Panc1 (cell line): ENCODE data around the gene BBIP1. TPM values are rescaled to one million over a fixed set of nuclear protein-coding genes. Genes with fewer than 3 reads are reported as not detected.

ENCODE experiments used
- ATAC-seq: fragments of 200-7000 bp; cut with Tn5 transposase; 2 replicates; pipeline ENCODE4 v1.9.1; 2020; ENCODE audit warnings: mild to moderate bottlenecking, moderate library complexity
- BruUV-seq: library from RNA; stranded (reverse); fragments of 400-500 nt; replicated peaks from 2 replicates; lab custom pipeline; 2021; lab: Mats Ljungman, UMichigan
- CTCF ChIA-PET: fragments of 300-600 bp; sonication (Branson Sonifier 250); formaldehyde crosslinking; loops from one replicate; lab custom pipeline; 2022; ENCODE audit warnings: antibody characterized with exemption; lab: Charles Lee
- POLR2A ChIA-PET: fragments of 300-600 bp; sonication (Branson Sonifier 250); formaldehyde crosslinking; loops from one replicate; lab custom pipeline; 2022; ENCODE audit warnings: antibody characterized with exemption; lab: Charles Lee
- DNase-seq: peaks from one replicate; pipeline ENCODE4 v3.0.0-alpha.2; 2010; ENCODE audit warnings: low read depth, low spot score
- H3K27ac ChIP-seq: 2 replicates; pipeline ENCODE4 v1.5.1; 2011; ENCODE audit warnings: mild to moderate bottlenecking, low read length, inconsistent platforms
- H3K27me3 ChIP-seq: fragments of 200-500 bp; sonication (Bioruptor generic); 2 replicates; pipeline ENCODE4 v1.6.0; 2014; ENCODE audit warnings: low read length, inconsistent platforms; ENCODE audit not compliant: control insufficient read depth, insufficient read depth
- H3K36me3 ChIP-seq: fragments of 200-500 bp; sonication (Bioruptor generic); 2 replicates; pipeline ENCODE4 v1.5.1; 2014; ENCODE audit warnings: inconsistent platforms, mild to moderate bottlenecking, low read length, moderate library complexity; ENCODE audit not compliant: control insufficient read depth, insufficient read depth
- H3K4me1 ChIP-seq: 2 replicates; pipeline ENCODE4 v1.5.1; 2011; ENCODE audit warnings: inconsistent platforms, mild to moderate bottlenecking, low read length, moderate library complexity; ENCODE audit not compliant: control insufficient read depth, insufficient read depth
- H3K4me3 ChIP-seq, 2 experiments: 2 replicates each; pipeline ENCODE4 v1.5.1; 2011 to 2012; ENCODE audit warnings: low read depth in 2 of 2, low read length in 2 of 2, mild to moderate bottlenecking in 2 of 2, inconsistent platforms in 1 of 2, moderate library complexity in 1 of 2
- H3K9me3 ChIP-seq: fragments of 200-500 bp; sonication (Bioruptor generic); 2 replicates; pipeline ENCODE4 v1.5.1; 2014; ENCODE audit warnings: low read depth, mild to moderate bottlenecking, inconsistent platforms, low read length, moderate library complexity; ENCODE audit not compliant: control insufficient read depth, insufficient read depth
- POLR2AphosphoS5 ChIP-seq: IDR thresholded peaks from 2 replicates; pipeline ENCODE4 v1.6.1; 2012; ENCODE audit warnings: mild to moderate bottlenecking, low read depth, low read length, moderate library complexity
- SIN3A ChIP-seq: IDR thresholded peaks from 2 replicates; pipeline ENCODE4 v1.6.1; 2012; ENCODE audit warnings: low read depth, mild to moderate bottlenecking, low read length, moderate library complexity, borderline replicate concordance; ENCODE audit not compliant: insufficient read depth
- TCF7L2 ChIP-seq: IDR thresholded peaks from 2 replicates; pipeline ENCODE4 v1.6.1; 2011; ENCODE audit warnings: mild to moderate bottlenecking, low read depth, low read length, inconsistent platforms
- in situ Hi-C: cut with HindIII; loops from 2 replicates; pipeline ENCODE4 v1.10.0; 2016; ENCODE audit warnings: low sequenced_read_pairs, low pct_unique_long_range_greater_than_20kb
- intact Hi-C: fragments of 100-400 bp; cut with micrococcal nuclease; formaldehyde crosslinking; loops from one replicate; pipeline ENCODE4 v1.10.0; 2022; ENCODE audit not compliant: unreplicated experiment
- total RNA-seq: library from RNA; stranded (reverse); gene quantifications from one replicate; pipeline ENCODE4 v1.2.1, GENCODE V29; 2021; ENCODE audit not compliant: unreplicated experiment
- TF ChIP-seq, protein P1 (sequence below), 2 experiments: IDR thresholded peaks; 2 replicates each; pipeline ENCODE4 v1.6.1; 2011 to 2012; ENCODE audit warnings: low read depth in 2 of 2, control low read depth in 1 of 2, low read length in 1 of 2, mild to moderate bottlenecking in 1 of 2, moderate library complexity in 1 of 2; ENCODE audit not compliant: insufficient read depth in 1 of 2
- TF ChIP-seq, protein P2 (sequence below): fragments of 450-650 bp; IDR thresholded peaks from 2 replicates; pipeline ENCODE4 v1.5.1; 2017; ENCODE audit warnings: mild to moderate bottlenecking

Gene BBIP1
- total RNA-seq, 1 experiment from 2014 or later, result 55.2 TPM

DNA sequence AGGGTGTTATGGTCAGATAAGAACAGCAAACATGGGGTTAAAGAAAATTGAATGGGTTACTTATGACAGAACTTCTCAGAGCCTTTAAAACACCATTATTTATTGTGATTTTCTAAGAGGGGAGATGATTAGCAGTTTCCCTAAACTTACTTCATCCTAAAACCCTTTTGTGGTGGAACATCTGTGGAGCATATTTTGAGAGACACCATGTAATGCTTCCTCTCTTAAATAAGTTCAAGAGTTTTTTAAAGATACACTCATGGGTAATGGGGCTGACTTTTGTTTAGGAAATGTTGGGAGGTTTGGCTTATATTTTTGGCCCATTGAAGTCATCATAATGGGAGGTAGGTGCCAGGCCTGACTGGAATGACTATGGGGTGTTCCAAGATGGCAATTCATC is 55.6 kb downstream of the BBIP1 start:
- TF ChIP-seq, protein P1, sequence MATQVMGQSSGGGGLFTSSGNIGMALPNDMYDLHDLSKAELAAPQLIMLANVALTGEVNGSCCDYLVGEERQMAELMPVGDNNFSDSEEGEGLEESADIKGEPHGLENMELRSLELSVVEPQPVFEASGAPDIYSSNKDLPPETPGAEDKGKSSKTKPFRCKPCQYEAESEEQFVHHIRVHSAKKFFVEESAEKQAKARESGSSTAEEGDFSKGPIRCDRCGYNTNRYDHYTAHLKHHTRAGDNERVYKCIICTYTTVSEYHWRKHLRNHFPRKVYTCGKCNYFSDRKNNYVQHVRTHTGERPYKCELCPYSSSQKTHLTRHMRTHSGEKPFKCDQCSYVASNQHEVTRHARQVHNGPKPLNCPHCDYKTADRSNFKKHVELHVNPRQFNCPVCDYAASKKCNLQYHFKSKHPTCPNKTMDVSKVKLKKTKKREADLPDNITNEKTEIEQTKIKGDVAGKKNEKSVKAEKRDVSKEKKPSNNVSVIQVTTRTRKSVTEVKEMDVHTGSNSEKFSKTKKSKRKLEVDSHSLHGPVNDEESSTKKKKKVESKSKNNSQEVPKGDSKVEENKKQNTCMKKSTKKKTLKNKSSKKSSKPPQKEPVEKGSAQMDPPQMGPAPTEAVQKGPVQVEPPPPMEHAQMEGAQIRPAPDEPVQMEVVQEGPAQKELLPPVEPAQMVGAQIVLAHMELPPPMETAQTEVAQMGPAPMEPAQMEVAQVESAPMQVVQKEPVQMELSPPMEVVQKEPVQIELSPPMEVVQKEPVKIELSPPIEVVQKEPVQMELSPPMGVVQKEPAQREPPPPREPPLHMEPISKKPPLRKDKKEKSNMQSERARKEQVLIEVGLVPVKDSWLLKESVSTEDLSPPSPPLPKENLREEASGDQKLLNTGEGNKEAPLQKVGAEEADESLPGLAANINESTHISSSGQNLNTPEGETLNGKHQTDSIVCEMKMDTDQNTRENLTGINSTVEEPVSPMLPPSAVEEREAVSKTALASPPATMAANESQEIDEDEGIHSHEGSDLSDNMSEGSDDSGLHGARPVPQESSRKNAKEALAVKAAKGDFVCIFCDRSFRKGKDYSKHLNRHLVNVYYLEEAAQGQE (IDR thresholded peaks at IDR 0.05; ENCODE audit: insufficient read depth in 1 of 2, low read depth in 2 of 2, low read length in 1 of 2), result no peak
- TF ChIP-seq POLR2AphosphoS5, result no peak
- TF ChIP-seq SIN3A, result no peak
- TF ChIP-seq, protein P2, sequence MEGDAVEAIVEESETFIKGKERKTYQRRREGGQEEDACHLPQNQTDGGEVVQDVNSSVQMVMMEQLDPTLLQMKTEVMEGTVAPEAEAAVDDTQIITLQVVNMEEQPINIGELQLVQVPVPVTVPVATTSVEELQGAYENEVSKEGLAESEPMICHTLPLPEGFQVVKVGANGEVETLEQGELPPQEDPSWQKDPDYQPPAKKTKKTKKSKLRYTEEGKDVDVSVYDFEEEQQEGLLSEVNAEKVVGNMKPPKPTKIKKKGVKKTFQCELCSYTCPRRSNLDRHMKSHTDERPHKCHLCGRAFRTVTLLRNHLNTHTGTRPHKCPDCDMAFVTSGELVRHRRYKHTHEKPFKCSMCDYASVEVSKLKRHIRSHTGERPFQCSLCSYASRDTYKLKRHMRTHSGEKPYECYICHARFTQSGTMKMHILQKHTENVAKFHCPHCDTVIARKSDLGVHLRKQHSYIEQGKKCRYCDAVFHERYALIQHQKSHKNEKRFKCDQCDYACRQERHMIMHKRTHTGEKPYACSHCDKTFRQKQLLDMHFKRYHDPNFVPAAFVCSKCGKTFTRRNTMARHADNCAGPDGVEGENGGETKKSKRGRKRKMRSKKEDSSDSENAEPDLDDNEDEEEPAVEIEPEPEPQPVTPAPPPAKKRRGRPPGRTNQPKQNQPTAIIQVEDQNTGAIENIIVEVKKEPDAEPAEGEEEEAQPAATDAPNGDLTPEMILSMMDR, result no peak
- TF ChIP-seq TCF7L2, result no peak
- no peaks in the 10 kb centered on the region for H3K9me3 ChIP-seq
- no peak overlapping the region for H3K4me3 ChIP-seq
- intact Hi-C loops, result no loop called here
- H3K27me3 ChIP-seq, result no peaks in the 10 kb centered on the region
- ChIA-PET POLR2A (no interaction called here), CTCF (no interaction called here)
- no TSS peak for BruUV-seq
- no peak overlapping the region for H3K27ac ChIP-seq
- peaks cover 11% of the 10 kb centered on the region for H3K4me1 ChIP-seq
- no peaks in the 10 kb centered on the region for H3K36me3 ChIP-seq
- ATAC-seq (no peak), DNase-seq (no peak)
- in situ Hi-C loops, result no loop called here

DNA sequence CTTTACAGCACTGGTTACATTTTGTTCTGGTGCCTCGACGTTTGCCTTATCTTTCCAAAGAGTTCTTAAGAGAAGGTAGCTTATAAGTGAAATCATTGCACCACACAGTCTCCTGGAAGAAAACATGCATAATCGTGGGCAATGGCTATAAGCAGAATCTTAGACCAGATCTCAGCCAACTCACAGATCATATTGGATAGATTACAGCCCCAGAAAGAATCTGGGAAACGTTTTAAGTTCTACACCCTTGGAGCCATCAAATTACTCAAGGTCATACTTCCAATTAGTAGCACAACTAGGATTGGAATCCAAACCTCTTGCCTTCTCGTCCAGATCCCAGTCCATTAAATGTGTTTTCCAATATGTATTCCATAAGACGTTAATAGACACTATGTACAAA is 56.0 kb downstream of the BBIP1 start:
- DNase-seq (no peak), ATAC-seq (no peak)
- ChIA-PET CTCF (no interaction called here), POLR2A (interaction anchor here (0.8 kb wide), 1 partner anchor 55 kb away, joined by 3 read pairs; no protein-coding TSS in a partner anchor)
- no TSS peak for BruUV-seq
- H3K4me3 ChIP-seq, result no peak overlapping the region
- no peaks in the 10 kb centered on the region for H3K9me3 ChIP-seq
- TF ChIP-seq TCF7L2 (no peak), SIN3A (no peak), POLR2AphosphoS5 (no peak)
- TF ChIP-seq, protein P2, result no peak
- TF ChIP-seq, protein P1 (IDR thresholded peaks at IDR 0.05; ENCODE audit: insufficient read depth in 1 of 2, low read depth in 2 of 2, low read length in 1 of 2), result no peak
- no peaks in the 10 kb centered on the region for H3K27me3 ChIP-seq
- no peaks in the 10 kb centered on the region for H3K36me3 ChIP-seq
- peaks cover 11% of the 10 kb centered on the region for H3K4me1 ChIP-seq
- no peak overlapping the region for H3K27ac ChIP-seq
- in situ Hi-C loops (no loop called here), intact Hi-C loops (no loop called here)
